NOMO-1 (cell line): ENCODE results near the gene FCSK.
"Not testable (repeated sequence)": the region's sequence is repeated elsewhere in the genome, so short reads cannot be mapped to it uniquely, and the experiment has no call there.

Source experiments
- DNase-seq, 2 experiments: peaks; one replicate each; lab custom pipeline; 2025; ENCODE audit not compliant: unreplicated experiment in 2 of 2; lab: John Stamatoyannopoulos, UW

The FCSK gene

DNA sequence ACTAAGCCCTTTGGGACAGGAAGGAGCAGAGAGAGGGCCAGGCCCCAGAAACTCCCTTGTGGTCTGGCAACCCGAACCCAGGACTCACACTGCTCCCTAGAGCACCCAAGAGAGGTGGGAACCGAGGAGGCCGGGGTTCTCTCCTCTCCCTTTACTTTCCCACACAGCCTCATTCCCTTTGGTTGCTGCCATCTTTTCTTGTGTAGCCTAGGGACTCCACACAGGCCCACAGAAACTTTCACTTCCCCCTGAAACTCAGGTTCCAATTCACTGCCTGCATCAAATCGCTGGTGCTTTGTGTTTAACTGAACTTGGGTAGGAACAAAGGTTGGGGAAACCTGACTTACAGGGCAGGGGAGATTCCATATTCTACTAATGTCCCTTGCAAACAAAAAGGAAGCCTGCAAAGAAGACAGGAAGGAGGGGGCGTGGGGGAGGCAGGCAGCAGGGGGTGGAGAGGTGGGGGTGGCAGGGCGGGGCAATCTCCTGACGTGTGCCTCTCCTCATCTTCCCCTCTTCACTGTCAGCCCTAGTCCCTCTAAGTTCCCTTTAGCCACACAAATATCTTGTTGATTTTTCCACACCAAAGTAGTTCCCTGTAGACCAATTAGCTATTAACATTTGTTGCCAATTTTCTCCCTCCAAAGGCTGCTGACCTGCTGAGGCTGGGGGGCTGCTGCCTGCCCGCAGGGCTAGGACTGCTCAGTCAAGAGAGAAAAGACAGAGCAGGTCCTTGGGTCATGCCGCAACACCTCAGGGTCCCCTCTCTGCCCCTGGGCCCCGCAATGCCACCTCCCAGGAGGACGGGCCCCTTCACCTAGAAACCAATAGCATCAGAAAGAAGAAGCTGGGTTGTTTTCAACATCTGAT, 23.5 kb upstream of the FCSK start:
- peak; percentile 84 to 94 for DNase-seq

GRCh38 chr16:70432356-70432722, 22.1 kb upstream of the FCSK start:
- DNase-seq = peak in 1 of 2 experiments; percentile 57

GRCh38 chr16:70432723-70433457, 21.5 kb upstream of the FCSK start:
- DNase-seq = peak; percentile 31 to 57

GRCh38 chr16:70433458-70434103, 20.8 kb upstream of the FCSK start:
- DNase-seq = no peak

DNA sequence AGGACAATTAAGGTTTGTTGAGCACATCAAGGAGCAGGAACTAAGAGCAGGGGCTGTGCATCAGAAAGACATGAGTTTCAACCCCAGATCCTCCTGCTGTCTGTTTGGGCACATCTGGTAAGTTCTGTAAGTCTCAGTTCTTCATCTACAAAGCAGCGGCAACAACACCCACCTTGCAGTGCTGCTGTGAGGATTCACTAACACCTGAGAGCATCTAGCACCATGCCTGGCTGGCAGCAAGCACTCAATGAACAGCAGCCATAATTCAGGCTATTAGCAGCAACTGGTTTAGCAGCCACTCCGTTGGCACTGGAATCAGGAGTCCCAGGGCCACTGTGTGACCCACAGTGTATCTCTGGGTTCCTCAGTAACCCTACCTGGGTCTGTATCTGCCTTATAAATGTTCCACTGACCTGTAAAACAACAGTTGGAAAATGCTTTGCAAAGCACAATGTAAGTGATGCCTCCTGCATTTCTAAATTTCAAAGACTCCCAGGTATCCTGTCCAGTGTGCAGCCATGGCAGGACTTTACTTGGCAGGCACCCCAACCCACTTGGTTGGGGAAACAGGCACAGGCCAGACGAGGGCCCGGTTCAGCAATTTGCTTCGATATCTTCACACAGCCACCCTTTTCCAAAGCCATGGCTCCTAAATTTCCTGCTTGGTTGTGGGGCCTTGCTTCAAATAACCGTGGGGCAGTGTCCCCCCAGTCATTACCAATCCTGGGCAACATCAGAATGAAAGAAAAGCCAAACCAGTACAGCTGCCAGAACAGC, 19.7 kb upstream of the FCSK start:
- no peak for DNase-seq

DNA sequence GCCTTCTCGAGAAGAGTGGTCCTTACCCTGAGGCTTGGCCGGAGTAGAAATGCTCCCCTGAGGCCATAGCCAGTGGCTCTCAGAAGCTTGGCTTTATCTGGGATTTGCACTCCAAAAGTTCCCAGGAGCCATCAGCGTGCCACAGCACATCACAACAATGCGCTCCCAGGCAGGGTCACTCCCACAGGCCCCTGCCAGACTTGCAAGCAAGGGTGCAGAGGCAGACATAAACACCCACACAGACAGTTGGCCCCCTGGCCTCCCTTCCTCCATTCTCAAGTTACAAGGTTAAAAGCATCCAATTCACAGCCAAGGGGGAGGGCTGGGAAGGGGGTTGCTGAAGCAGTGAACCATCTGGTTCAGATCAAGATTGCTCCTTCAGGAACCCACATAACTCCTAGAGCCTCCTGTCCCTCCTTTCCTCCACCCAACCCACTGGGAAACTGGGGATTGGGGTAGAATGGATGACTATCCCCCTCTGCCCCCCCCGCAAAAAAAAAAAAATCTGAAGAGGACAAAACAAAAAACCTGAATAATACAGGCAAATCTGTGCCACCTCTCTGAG, 17.3 kb upstream of the FCSK start:
- DNase-seq = no peak

GRCh38 chr16:70437582-70438557, 16.5 kb upstream of the FCSK start:
- peak; percentile 4 to 11 for DNase-seq

- DNase-seq = no peak
These were observed 15.8 kb upstream of the FCSK start for GRCh38 chr16:70438585-70438968.

DNA sequence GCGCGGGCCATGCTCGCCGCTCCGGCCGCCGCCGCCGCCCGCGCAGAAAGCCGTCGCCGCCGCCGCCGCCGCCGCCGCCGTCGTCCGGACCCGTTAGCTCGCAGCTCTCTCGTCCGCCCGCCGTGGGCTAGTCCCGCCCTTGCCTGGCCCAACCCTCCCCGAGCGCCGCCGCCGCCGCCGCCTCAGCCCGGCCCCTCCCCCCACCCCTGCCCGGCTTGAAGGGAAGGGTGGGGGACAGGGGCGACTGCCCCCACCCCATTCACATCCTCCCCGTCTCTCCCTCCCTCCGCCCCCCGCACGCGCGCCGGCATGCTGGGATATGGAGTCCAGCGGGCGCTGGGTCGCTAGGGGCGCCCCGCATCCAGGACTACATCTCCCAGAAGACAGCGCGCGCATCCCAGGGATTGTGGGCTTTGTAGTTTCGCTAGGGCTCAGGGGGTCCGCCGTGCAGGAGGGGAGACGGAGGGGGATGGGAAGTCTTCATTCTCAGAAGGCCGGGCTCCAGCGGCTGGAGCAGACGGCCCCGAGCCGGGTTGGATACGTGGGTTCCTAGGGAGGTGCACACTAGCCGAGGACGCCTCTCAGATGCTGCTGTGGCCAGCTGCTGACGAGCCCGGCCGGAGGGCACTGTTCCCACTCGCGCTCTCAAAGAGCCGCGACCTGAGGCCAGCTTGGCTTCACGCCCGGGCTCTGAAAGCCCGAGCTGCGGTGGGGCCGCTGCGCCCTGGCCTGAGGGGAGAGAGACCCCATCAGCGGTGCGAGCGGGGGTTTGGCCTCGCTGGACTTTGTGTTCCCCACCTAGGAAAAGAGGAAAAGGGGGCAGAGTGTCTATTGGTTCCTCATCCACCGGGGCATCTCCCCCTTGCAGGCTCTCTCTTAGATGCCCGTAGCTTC, 15.2 kb upstream of the FCSK start, which contains the start of gene ST3GAL2:
Gene ST3GAL2 (minus strand): TSS at position 132 of the 894 bp plus-strand sequence. CDS start 40,570 bp downstream, outside the sequence.
- DNase-seq = peak; percentile 72 to 87

GRCh38 chr16:70440009-70440692, 14.2 kb upstream of the FCSK start:
- no peak for DNase-seq

DNA sequence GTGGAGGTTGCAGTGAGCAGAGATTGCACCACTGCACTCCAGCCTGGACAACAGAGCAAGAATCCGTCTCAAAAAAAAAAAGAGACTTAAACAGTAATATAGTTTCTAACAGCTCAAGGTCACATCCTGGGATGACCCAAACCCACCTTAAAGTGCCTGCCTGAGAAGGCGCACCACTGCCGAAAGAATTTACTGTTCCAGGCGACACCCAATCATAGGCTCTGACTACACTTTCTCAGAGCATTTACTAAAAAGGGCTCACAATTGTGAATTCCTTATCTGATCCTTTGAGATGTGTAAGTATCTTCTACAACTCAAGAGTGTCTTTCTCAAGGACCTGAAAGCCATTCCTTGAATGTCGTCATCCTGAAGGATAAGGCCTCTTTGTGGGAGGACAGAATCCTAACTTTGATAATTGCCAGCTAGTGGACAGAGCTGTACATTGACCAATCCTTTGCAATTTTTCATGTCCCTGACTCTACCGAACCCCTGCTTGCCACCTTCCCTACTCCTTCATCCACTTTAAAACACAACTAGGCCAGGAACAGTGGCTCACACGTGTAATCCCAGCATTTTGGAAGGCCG, 12.9 kb upstream of the FCSK start:
- no peak for DNase-seq

GRCh38 chr16:70442344-70442743, 12.1 kb upstream of the FCSK start:
- DNase-seq = no peak

DNA sequence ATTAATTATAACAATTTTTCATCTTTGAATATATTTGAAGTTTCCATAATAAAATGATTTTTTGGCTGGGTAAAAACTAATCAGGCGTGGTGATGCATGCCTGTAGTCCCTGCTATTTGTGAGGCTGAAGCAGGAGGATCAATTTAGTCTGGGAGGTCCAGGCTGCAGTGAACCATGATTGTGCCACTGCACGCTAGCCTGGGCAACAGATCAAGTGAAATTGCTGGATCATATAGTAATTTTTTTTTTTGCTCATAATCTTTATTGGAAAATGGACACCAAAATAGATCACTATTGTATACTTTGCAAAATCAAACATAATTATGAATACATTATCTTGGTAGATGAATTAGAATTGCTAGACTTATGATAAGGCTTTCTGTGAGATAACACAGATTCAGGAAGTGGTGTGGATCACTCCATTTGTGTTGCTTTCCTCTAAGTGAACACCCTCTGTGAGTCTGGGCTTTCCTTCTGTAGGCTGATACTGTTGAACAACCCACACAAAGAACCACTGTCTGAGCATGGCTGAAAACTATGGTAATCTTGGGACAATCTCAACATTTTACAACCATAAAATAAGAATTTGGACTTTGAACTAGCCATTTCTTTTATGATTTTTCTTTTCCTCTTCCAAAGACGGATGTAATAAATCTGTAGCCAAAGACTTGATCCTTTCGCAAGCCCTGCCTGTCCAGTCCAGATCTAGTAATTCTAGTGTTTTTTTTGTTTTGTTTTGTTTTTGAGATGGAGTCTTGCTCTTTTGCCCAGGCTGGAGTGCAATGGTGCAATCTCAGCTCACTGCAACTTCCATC, 9.9 kb upstream of the FCSK start:
- DNase-seq = peak; percentile 16 to 78

GRCh38 chr16:70448075-70448474, 6.3 kb upstream of the FCSK start:
- DNase-seq = no peak

DNA sequence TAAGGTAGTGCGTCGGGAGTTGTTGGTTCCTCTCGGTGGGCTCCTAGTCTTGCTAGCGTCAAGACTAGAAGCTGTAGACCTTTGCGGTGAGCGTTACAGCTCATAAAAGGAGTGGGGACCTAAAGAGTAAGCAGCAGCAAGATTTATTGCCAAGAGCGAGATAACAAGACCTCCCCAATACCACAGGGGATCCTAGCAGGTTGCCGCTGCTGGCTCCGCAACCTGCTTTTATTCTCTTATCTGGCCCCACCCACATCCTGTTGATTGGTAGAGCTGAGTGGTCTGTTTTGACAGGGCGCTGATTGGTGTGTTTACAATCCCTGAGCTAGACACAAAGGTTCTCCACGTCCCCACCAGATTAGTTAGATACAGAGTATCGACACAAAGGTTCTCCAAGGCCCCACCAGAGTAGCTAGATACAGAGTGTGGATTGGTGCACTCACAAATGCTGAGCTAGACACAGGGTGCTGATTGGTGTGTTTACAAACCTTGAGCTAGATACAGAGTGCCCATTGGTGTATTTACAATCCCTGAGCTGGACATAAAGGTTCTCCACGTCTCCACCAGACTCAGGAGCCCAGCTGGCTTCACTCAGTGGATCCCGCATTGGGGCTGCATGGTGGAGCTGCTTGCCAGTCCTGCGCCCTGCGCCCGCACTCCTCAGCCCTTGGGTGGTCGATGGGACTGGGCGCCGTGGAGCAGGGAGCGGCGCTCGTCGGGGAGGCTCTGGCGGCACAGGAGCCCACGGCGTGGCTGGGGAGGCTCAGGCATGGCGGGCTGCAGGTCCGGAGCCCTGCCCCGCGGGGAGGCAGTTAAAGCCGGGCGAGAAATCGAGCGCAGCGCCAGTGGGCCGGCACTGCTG, 4.0 kb upstream of the FCSK start:
- DNase-seq = not testable (repeated sequence)

GRCh38 chr16:70451004-70451340, 3.4 kb upstream of the FCSK start:
- DNase-seq = not testable (repeated sequence)
